SH-SY5Y (cell line): ENCODE data around the gene GBP4.

Experiments
- GATA2 ChIP-seq: IDR thresholded peaks from 2 replicates; pipeline ENCODE4 v1.6.1; 2011; ENCODE audit warnings: mild to moderate bottlenecking, low read depth, low read length
- GATA3 ChIP-seq: IDR thresholded peaks from 2 replicates; pipeline ENCODE4 v1.6.1; 2011; ENCODE audit warnings: low read depth, mild to moderate bottlenecking, low read length, moderate library complexity

The GBP4 gene

GRCh38 chr1:89179343-89179742, 19.4 kb downstream of the GBP4 start:
- no peak for TF ChIP-seq GATA3
- TF ChIP-seq GATA2, result no peak

DNA sequence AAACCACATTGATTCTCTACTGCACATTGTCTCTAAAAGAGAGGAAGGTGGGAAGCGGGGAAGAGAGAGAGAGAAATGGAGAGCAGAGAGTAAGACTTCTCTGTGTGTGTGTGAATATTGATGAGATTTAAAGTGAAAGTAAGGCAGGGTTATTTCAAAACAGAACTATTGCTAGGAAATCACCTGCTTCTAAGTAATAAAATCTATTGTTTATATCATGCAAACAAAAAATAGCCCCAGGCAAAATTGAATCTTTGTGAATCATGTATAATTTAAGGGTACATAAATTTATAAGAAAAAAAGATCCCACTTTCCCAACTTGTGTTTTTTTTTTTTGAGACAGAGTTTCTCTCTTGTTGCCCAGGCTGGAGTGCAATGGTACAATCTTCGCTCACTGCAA, 21.8 kb downstream of the GBP4 start:
- TF ChIP-seq GATA2 (no peak), GATA3 (no peak)

GRCh38 chr1:89175601-89176256, 23.0 kb downstream of the GBP4 start, which contains the start of gene GBP7:
Gene GBP7, minus strand, starts transcription at chr1:89176003. Its CDS starts 4,068 bp downstream, at chr1:89171935.
- TF ChIP-seq GATA2 (no peak), GATA3 (no peak)

GRCh38 chr1:89174491-89174890, 24.3 kb downstream of the GBP4 start:
- TF ChIP-seq GATA2, result no peak
- TF ChIP-seq GATA3, result no peak

GRCh38 chr1:89172468-89173143, 26.1 kb downstream of the GBP4 start:
- no peak for TF ChIP-seq GATA2
- no peak for TF ChIP-seq GATA3

GRCh38 chr1:89171067-89171438, 27.7 kb downstream of the GBP4 start:
- TF ChIP-seq GATA2 (no peak), GATA3 (no peak)

- TF ChIP-seq GATA3, result no peak
- no peak for TF ChIP-seq GATA2
These were observed 28.3 kb downstream of the GBP4 start for GRCh38 chr1:89170170-89171066.

- TF ChIP-seq GATA3, result no peak
- TF ChIP-seq GATA2, result no peak
These were observed 29.6 kb downstream of the GBP4 start for GRCh38 chr1:89169166-89169565.

DNA sequence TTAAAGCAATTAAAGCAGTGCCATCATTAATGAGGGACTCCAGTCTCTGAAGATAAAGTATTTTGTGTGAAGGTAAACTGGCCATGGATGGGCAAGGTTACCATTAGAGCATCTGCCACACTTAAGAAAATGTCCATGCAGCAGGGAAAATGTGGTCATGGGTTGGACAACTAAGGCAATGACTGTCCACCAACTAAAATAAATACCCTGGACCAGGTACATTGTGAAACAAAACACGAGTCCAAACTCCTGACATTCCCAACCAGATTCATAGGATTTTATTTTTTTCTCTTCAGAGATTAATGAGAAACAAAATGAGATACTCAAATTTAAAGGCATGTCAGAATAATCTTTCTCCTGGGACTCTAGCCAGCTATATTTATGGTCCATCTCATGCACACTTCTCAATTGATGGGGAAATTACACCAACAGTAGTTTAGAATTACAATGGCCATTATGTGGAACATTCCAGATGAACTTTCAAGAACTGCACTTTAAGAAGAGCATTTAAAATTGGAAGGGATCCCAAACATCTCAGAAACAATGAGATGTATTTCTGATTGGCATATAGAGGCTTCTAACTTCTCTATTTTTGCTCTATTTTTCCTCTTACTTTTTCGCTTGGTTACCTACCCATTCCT, 31.0 kb downstream of the GBP4 start:
- TF ChIP-seq GATA2, result no peak
- no peak for TF ChIP-seq GATA3

GRCh38 chr1:89166705-89167104, 32.0 kb downstream of the GBP4 start:
- TF ChIP-seq GATA2 (no peak), GATA3 (no peak)

DNA sequence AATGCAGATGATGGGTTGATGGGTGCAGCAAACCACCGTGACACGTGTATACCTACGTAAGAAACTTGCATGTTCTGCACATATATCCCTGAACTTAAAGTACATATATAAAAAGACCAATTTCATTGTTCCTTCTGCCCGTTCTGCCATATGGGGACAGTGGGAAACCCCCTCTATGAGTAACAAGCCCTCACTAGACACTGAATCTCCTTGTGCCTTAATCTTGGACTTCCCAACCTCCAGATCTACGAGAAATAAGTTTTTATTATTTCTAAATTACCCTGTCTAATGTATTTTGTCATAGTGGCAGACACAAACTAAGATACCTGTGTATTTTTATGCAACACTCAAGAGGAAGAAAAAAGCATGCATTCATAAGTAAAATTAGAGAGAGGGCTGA, 32.9 kb downstream of the GBP4 start:
- TF ChIP-seq GATA2, result no peak
- no peak for TF ChIP-seq GATA3

GRCh38 chr1:89151047-89151446, 47.7 kb downstream of the GBP4 start:
- no peak for TF ChIP-seq GATA3
- no peak for TF ChIP-seq GATA2

DNA sequence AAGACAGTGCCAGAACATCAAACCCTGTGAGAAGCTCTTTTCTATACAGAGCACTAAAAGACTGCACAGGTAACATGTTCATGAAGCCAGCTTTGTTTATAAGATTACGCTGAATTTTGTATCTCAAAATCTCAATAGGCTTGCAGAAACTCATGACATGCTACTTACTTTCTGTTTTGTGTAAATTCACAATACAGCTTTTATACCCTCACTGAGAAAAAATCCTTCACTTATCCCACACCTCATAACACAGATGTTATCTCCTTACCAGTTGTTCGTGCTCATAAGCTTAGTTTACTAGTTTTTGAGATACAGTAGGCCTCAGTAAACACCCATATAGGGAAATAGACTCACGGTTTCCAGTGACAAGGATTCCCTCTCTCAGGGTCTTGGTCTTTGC, 48.8 kb downstream of the GBP4 start:
- TF ChIP-seq GATA2, result no peak
- TF ChIP-seq GATA3, result no peak

DNA sequence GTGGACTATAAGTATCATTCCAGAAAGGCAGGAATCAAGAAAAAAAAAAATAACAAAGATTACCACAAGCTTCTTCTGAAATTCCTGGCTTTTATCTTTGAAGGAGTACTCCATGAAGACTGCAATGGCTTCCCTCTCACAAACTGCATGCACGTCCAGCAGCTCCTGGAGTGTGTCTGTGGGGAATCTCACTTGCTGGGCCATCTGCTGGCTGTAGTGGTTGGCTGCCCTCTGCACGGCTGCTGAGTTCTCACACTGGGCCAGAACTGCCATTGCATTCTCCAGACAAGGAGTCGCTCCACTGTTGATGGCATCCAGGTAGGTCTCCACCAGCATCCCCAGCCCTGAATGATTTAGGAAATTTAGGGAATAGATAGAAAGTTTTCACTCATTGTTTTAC, 49.5 kb downstream of the GBP4 start:
- no peak for TF ChIP-seq GATA2
- TF ChIP-seq GATA3, result no peak
